Activated effector memory CD4-positive, alpha-beta T cell treated with Interleukin-2 at 50 U/mL for 16 hours (primary cell): ENCODE data around the gene CHST5.
"Not testable (repeated sequence)": the region's sequence is repeated elsewhere in the genome, so short reads cannot be mapped to it uniquely, and the experiment has no call there.

ENCODE experiments used
- DNase-seq: peaks from one replicate; pipeline ENCODE4 v3.0.0-alpha.2; 2020

CHST5 gene

GRCh38 chr16:75502916-75503605, 32.8 kb downstream of the CHST5 start:
- DNase-seq = no peak

GRCh38 chr16:75501820-75502219, 34.1 kb downstream of the CHST5 start:
- DNase-seq = not testable (repeated sequence)

- DNase-seq = no peak
Measured at GRCh38 chr16:75501359-75501758, 34.5 kb downstream of the CHST5 start.

GRCh38 chr16:75498605-75499322, 37.1 kb downstream of the CHST5 start:
- DNase-seq = not testable (repeated sequence)

- no peak for DNase-seq
Measured at GRCh38 chr16:75497558-75497957, 38.4 kb downstream of the CHST5 start.

- DNase-seq = no peak
Measured at GRCh38 chr16:75495076-75495674, 40.7 kb downstream of the CHST5 start, which contains the start of gene CHST6. Gene CHST6 (minus strand): TSS chr16:75495441. CDS start chr16:75479828, 15,613 bp downstream.

GRCh38 chr16:75494661-75495075, 41.2 kb downstream of the CHST5 start:
- DNase-seq = no peak

GRCh38 chr16:75494184-75494583, 41.7 kb downstream of the CHST5 start:
- no peak for DNase-seq

GRCh38 chr16:75491876-75492275, 44.0 kb downstream of the CHST5 start:
- DNase-seq = no peak

- no peak for DNase-seq
Measured at GRCh38 chr16:75488322-75488721, 47.6 kb downstream of the CHST5 start.

GRCh38 chr16:75486676-75487313, 49.1 kb downstream of the CHST5 start:
- no peak for DNase-seq

GRCh38 chr16:75486014-75486675, 49.8 kb downstream of the CHST5 start:
- DNase-seq = no peak

- DNase-seq = no peak
Measured at GRCh38 chr16:75485230-75486013, 50.5 kb downstream of the CHST5 start.

GRCh38 chr16:75483222-75483621, 52.7 kb downstream of the CHST5 start:
- no peak for DNase-seq

GRCh38 chr16:75482434-75483205, 53.3 kb downstream of the CHST5 start:
- no peak for DNase-seq

GRCh38 chr16:75481475-75481874, 54.4 kb downstream of the CHST5 start:
- DNase-seq = no peak

GRCh38 chr16:75479421-75479990, 56.4 kb downstream of the CHST5 start:
- DNase-seq = no peak
